Activated T-helper 1 cell treated with Interleukin-2 at 50 U/mL for 16 hours (primary cell): ENCODE results near the gene GPR142.
"Not testable (repeated sequence)": the region's sequence is repeated elsewhere in the genome, so short reads cannot be mapped to it uniquely, and the experiment has no call there.

Experiments used
- DNase-seq: peaks from one replicate; pipeline ENCODE4 v3.0.0-alpha.2; 2020; ENCODE audit warnings: low read depth

GPR142 gene

GRCh38 chr17:74393346-74393942, 26.1 kb downstream of the GPR142 start:
- DNase-seq, result no peak

GRCh38 chr17:74394275-74394950, 27.1 kb downstream of the GPR142 start:
- DNase-seq, result no peak

DNA sequence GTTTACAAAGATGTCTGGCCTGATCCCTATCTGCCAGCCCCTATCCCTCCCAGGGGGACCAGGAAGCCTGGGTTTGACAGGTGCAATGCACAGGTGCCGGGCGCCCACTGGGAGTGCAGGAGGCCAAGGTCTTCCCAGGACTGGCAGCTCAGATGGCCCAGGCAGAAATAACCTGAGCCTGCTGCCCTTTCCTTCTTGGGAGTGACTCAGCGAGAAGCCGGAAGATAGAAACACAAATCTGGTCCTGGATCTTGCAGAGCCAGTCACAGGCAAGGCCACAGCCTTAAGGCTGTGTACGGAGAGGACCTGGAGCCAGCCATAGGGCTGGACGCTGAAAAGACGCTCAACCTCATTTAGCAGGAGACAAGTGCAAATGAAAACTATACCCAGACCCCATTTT, 27.7 kb downstream of the GPR142 start:
- DNase-seq, result no peak

- no peak for DNase-seq
Measured at GRCh38 chr17:74396567-74396966, 29.3 kb downstream of the GPR142 start.

DNA sequence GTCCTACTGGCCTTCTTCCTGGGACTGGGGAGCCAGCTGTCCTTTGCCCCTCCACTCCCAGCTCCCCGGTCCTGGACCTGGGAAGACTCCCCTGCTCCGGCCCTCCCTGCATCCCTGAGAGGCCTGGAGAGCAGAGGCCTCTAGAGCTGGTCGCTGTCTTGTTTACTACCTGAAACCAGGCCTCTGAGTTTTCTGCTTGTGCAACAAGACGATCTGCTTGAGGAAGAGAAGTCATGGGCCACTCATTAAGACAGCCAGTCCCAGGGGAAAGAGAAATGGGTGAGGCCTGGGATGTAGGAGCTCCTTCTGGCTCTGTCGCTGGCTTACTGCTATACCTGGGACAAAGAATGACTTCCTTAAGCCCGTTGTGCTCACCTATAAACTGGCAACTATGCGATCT, 34.7 kb downstream of the GPR142 start:
- DNase-seq, result no peak

- DNase-seq, result no peak
Measured at GRCh38 chr17:74403512-74404137, 36.3 kb downstream of the GPR142 start.

DNA sequence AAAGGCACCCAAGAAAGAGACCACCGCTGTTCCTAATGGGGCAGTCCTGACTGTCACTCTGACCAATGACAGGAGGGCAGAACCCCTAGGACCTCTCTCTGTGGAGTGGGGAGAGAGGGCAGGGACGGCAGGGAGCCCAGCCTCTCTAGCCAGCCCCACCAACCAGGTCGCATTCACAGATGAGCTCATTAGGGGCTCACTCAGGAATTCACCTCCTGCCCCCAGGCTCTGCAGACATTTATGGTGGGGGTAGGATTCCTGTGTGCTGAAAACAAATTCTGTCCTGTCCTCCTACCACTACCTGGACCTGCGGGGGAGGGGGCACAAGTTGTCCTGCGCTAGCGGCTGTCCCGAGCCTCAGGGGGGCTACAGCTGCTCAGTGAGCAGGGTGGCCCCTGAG, 36.9 kb downstream of the GPR142 start:
- DNase-seq, result no peak

DNA sequence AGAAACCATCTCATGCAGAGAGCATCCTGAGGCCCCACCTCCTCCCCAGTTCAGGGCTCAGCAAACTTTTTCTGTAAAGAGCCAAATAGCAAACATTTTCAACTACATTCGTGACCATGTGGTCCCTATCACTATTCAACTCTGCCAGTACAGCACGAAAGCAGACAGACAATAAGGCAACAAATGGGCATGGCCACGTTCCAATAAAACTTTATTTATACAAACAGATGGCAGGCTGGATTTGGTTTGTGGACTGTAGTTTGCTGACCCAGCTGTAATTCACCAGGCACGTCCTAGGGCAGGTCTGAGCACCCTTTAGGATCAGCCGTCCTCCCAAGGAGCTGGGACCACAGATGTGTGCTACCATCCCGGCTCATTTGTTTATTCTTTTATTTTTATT, 37.5 kb downstream of the GPR142 start:
- no peak for DNase-seq

DNA sequence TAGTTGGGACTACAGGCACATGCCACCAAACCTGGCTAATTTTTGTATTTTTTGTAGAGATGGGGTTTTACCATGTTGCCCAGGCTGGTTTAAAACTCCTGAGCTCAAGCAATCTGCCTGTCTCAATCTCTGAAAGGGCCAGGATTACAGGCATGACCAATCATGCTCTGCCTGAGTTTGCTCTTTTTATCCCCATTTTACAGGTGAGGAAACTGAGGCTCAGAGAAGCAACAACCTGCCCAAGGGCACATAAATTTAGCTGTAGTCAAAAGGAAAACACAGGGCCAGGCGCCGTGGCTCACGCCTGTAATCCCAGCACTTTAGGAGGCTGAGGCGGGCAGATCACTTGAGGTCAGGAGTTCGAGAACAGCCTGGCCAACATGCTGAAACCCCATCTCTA, 38.0 kb downstream of the GPR142 start:
- DNase-seq, result not testable (repeated sequence)

- no peak for DNase-seq
Measured at GRCh38 chr17:74407384-74407783, 40.1 kb downstream of the GPR142 start.

GRCh38 chr17:74408262-74408661, 41.0 kb downstream of the GPR142 start:
- DNase-seq, result no peak

GRCh38 chr17:74408815-74409214, 41.5 kb downstream of the GPR142 start:
- no peak for DNase-seq

DNA sequence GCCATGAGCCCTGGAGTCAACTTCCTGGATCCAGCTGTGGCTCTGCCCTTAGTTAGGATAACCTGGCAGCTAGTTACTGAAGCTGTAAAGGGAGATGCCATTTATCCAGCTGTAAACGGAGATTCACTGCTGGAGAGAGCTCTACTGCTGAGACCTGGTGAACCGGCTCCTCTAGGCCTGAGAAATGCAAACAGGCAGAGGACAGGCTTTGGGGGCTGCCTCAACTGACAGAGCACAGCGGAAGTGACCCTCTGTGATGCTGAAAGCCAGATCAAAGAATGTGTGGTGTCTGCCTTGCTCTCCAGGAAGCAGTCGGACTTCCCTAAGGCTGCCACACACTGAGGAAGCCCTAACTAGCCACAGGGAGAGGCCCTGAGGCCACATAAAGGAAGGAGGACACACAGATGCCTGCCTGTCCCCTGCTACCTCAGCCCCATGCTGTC, 42.7 kb downstream of the GPR142 start:
- no peak for DNase-seq

DNA sequence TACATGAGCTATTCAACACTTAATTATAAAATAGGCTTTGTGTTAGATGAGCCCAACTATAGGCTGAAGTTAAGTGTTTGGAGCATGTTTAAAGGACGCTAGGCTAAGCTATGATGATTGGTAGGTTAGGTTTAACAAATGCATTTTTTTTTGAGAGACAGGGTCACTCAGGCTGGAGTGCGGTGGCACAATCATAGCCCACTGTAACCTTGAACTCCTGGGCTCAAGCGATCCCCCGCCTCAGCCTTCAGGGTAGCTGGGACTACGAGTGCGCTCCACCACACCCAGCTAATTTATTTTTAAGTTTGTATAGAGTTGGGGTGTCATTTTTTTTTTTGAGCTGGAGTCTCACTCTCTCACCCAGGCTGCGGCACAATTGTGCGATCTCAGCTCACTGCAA, 45.3 kb downstream of the GPR142 start:
- DNase-seq, result no peak

DNA sequence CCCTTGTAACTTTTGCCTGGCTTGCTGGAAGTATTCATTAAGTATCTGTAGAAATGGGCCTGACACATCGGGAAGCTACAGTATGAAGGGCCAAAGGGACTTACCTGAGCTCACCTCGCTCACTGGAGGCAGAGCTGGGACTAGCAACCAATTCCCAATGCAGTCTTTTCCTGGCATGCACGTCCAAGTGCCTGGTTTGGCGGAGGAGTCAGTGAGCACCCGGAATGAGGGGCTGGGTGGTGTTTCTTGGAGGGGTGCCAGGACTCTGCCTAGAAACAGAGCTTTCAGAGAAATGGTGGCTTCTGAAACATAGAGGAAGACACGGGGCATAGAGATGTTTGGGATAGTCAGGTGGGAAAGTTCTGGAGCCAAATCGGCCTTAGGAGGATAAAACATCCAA, 46.2 kb downstream of the GPR142 start:
- DNase-seq, result no peak

GRCh38 chr17:74414510-74414909, 47.2 kb downstream of the GPR142 start:
- DNase-seq, result no peak

DNA sequence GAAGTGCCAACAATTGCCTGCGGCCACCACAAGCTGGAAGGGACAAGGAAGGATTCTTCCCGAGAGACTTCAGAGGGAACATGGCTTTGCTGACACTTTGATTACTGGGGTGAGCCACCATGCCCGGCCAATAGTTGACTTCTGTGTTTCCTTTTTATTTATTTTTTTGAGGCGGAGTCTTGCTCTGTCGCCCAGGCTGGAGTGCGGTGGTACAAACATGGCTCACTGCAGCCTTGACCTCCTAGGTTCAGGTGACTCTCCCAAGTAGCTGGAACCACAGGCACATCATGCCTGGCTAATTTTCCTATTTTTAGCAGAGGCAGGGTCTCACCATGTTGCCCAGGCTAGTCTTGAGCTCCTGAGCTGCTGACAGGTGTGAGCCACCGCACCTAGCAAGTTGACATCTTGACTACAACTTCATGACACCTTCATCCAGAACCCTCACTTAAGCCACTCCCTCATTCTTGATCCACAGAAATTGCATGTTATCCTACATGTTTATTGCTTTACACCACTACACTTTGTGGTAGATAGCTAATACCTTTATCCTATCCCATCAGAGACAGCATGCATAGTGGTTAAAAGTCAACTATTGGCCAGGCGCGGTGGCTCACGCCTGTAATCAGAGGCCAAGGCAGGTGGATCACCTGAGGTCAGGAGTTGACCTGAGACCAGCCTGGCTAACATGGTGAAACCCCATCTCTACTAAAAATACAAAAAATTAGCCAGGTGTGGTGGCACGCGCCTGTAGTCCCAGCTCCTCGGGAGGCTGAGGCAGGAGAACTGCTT, 48.5 kb downstream of the GPR142 start:
- DNase-seq, result no peak

GRCh38 chr17:74417178-74418045, 50.1 kb downstream of the GPR142 start:
- DNase-seq, result no peak

DNA sequence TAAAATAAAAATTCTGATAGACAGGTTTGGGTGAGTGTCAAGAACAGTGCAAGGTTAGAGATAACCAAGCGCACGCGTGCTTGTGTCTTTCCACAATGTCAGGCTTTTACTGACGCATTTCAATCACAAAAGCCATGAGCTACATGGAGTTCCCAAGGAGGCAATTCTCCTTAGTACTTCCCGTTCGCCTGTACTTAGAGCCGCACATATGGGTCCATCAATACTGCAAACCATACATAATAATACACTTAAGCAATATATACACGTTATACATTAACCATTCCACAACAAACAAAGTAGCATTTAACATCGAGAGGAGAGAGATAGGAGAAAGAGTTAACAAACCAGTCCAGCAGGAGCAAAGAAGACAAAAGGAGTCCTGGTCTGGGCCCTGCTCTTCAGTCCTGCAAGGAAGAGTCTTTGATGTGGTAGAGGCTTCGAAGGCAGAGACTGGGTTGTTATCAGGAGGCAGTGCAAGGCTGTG, 52.7 kb downstream of the GPR142 start:
- no peak for DNase-seq
